ENCODE results near the gene POGK.
A peak's percentile ranks its signal among the peaks of the same experiment; 100 is the strongest.
"Not testable (repeated sequence)": the region's sequence is repeated elsewhere in the genome, so short reads cannot be mapped to it uniquely, and the experiment has no call there.

POGK gene, protein sequence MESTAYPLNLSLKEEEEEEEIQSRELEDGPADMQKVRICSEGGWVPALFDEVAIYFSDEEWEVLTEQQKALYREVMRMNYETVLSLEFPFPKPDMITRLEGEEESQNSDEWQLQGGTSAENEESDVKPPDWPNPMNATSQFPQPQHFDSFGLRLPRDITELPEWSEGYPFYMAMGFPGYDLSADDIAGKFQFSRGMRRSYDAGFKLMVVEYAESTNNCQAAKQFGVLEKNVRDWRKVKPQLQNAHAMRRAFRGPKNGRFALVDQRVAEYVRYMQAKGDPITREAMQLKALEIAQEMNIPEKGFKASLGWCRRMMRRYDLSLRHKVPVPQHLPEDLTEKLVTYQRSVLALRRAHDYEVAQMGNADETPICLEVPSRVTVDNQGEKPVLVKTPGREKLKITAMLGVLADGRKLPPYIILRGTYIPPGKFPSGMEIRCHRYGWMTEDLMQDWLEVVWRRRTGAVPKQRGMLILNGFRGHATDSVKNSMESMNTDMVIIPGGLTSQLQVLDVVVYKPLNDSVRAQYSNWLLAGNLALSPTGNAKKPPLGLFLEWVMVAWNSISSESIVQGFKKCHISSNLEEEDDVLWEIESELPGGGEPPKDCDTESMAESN

DNA sequence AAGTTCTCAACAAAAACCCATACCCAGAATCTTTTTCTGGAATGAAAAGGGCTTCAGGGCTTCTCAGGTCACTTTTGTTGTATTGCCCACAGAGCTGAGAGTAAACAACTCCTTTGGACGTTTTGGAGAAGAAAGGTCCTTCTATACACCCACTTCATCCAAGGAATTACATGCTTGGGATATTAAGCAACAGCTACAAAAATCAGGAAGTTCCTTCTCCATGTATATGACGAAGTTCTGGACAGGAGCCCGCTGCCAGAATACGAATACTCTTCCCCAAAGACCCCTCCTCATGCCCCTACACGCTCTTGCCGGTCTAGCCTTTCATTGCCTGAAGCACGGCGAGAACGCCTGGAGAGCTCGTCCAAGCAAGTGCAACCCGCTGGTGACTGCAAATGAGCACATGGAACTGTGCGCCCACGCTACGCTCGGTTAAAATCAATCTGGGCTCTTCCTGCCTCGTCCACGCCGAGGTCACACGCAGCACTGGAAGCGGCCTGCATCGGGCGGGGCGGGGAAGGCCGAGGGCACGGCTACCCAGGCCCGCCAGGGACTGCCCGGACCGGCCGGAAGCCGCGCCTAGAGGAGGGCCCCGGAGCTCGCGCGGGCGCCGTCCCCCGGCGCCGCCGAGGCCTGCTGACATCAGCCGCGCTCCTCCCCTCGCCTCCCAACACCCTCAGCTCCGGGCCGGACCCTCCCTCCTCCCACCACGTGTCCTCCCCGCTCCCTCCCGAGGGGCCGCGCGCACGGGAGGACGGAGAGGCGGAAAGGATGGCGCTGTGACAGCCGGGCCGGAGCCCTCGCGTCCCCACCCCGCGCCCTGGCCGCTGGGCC lies at the start of gene POGK:
POGK (plus strand) TSS at position 710 of the 834 bp plus-strand sequence. CDS start 1,482 bp downstream, outside the sequence.
- DNase-seq (ENCODE audit: low read depth, low spot score), result peak; percentile 55

DNA sequence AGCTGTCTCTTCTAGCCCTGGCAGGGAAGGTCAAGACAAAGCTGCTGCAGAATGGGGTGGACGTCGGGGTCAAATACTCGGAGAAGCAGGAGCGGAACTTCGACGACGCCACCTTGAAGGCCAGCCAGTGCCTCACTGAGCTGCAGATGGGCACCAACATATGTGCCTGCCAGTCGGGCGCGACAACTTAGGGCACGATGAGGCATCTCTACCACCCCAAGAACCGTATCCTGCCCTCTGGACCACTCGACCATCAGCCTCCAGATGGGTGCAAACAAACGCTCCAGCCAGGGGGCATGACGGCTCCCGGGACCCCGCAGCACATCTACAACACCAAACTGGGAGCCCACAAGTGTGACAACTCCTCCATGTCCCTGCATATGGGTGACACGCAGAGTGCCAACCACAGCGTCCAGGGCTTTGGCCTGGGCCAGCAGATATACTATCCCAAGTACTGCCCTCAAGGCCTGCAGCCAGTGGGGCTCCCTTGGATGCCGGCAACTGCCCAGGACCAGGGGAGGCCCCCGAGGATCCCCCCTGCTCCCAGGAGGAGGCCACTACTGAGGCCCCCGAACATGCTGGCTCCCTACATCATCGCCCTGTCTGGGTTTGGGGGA lies 42.5 kb upstream of the POGK start:
- no peak for DNase-seq (ENCODE audit: low read depth, low spot score)

DNA sequence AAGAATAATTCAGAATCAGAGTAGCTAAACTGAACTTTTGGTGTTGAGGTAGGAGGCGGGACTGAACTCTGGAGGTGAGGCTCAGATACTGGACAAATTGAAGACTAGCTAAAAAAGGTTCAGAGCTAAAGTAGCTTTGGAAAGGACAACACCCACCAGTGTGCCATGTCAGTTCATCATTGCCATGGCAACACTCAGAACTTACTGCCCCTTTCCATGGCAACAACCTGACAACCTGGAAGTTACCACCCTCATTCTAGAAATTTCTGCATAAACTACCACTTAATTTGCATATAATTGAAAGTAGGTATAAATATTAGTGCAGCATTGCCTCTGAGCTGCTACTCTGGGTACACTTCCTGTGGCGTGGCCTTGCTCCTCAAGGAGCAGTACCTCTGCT lies 30.3 kb upstream of the POGK start:
- no peak for DNase-seq (ENCODE audit: low read depth, low spot score)

DNA sequence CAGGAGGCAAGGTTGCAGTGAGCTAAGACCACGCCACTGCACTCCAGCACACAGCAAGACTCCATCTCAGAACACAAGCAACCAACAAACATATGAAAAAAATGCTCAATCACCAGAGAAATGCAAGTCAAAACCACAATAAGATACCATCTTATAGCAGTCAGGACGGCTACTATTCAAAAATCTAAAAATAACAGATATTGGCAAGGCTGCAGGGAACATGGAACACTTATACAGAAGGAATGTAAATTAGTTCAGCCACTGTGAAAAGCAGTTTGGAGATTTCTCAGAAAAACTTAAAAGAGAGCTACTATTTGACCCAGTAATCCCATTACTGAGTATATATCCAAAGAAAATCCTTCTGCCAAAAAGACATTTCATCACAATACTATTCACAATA lies 27.6 kb upstream of the POGK start:
- no peak for DNase-seq (ENCODE audit: low read depth, low spot score)

DNA sequence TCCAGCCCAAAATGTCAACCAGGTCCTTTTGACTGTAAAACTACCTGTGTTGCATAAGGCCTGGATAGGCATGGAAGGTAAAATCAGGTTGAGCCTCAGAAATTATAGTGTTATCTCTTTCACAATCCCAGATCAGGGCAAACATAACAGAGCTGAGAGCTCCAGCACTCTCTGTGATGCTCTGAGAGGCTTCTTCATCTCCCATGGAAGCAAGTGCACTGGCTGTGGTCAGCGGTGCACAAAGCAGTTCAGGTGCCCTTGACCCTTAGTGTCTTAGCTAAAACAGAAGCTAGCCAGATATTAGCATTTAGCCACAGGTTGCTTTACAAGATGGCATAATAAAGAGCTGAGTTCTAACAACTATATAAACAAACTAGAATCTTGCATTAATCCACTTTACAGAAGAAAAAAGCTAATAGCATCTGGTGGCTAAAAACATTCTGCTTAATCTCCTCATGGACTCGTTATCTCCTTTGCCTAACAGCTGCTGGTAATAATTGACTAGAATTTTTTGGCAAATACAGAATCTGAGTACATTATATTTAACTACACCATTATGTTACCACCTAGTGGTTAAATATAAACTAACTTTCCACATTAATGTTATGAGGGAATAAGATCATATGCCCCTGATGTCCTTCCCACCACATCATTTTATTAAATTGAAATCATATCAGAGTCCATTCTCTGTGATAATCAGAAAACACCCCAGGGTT lies 25.6 kb upstream of the POGK start:
- no peak for DNase-seq (ENCODE audit: low read depth, low spot score)

DNA sequence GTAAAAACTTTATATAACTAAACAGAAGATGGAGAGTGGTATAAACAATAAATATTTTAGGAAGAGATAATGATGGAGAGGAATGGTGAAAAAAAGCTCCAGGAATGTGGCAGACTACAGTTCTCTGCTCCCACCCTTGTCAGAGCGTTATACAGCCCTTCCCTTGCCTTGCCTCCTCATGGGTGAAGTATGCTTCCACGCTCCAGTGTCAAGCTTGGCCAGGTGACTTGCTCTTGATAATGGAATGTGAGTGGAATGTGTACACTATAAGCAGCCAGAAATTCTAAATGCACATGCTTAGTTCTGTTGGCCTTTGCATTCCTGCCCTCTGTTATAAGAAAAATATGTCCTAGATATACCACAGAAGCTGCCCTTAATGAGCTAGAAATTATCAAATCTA lies 24.7 kb upstream of the POGK start:
- DNase-seq (ENCODE audit: low read depth, low spot score), result no peak

DNA sequence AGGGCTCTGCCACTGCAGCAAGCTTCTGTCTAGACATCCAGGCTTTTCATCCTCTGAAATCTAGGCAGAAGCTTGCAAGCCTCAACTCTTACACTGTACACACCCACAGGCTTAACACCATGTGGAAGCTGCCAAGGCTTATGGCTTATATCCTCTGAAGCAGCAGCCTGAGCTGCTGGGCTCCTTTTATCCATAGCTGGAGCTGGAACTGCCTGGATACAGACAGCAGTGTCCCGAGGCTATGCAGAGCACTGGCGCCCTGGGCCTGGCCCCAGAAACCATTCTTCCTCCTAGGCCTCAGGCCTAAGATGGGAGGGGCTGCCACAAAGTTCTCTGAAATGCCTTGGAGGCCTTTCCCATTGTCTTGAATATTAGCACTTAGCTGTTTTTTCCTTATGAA lies 19.3 kb upstream of the POGK start:
- DNase-seq (ENCODE audit: low read depth, low spot score), result no peak

DNA sequence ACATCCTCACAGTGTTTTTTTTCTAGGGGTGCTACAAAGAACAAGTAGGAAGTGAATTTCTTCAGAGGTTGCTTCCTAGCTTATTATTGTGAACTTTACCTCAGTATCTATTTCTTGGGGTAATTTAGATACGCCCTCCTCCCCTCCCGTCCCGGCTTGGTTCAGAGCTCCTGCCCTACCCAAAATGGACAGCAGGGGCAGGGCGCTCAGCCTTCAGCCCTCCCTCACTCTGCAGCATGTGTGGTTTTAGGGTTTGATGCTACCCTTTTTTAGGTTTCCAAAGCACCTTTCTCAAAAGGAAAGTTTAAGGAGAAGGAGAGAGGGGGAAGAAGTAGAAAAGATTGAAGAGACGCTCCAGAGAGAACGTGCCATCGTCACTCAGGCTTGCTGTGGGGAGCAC lies 16.9 kb upstream of the POGK start:
- DNase-seq (ENCODE audit: low read depth, low spot score), result no peak

DNA sequence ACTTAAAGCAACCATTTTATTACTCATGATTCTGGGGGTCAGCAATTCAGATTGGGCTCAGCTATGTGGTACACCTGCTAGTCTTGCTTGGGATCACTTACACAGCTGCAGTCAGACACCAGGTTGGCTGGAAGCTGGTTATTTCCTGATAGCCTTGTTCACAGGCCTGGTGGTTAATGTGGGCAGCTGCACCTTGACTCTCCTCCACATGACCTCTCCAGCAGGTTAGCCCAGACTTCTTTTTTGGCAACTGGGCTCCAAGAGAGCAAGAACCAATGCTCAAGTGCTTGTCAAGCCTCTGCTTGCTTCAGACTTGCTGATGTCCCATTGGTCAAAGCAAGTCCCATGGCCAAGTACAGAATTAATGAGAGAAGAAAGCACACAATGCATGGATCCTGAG lies 11.8 kb upstream of the POGK start:
- DNase-seq (ENCODE audit: low read depth, low spot score), result no peak

DNA sequence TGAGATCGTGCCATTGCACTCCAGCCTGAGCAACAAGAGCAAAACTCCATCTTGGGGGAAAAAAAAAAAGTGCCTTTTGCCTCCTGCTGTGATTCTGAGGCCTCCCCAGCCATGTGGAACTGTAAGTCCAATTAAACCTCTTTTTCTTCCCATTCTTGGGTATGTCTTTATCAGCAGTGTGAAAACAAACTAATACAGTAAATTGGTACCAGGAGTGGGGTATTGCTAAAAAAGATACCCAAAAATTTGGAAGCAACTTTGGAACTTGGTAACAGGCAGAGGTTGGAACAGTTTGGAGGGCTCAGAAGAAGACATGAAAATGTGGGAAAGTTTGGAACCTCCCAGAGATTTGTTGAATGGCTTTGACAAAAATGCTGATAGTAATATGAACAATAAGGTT lies 9.5 kb upstream of the POGK start:
- not testable (repeated sequence) for DNase-seq (ENCODE audit: low read depth, low spot score)

DNA sequence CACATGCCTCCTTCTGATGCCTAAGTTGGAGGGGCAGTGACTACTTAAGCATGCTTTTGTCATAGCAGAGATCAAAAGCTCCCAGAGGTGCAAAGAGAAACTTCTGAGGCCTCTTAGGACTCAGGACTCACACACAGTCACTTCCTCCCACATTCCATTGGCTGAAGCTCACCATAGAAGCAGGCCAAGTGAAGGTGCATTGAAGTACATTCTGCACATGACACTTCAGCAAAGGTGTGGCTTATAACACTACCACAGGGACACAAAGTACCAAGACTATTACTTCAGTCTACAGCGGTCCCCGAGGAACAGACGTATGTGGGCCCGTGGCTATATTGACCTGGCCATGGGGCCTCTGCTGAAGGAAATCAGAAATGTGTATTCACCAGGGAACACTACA lies 2.5 kb upstream of the POGK start:
- no peak for DNase-seq (ENCODE audit: low read depth, low spot score)

DNA sequence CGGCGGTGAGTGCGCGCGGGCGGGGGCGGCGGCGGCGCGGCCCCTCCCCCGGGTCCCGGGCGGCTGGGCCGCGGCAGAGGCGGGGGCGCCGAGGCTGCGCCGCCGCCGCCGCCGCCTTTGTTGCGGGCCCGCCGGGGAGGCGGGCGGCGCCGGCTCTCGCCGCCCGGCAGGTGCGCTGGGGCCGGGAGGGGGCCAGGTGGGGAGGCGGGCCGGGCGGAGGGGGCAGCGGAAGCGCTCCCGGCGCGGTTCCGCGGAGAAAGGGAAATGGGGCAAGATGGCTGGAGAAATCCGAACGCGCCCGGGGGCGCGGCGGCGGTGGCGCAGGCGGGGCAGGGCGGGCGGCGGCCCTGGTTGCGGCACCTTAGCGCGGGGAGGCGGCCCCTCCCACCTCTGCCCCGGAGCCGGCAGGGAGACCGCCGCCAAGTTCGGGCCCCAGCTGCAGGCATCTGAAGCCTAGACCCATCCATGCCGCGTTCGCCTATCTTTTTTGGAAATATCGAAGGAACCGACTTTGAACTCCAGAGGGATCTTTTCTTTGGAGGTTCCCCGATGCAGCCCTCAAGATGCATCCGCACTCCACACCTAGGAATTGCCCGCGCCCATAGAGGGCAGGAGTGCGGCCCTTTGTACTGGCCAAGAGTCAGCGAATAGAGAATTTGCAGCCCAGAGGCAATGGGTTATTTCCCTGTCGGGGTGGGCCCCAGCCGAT lies 479 bp downstream of the POGK start:
- DNase-seq (ENCODE audit: low read depth, low spot score), result peak; percentile 14

DNA sequence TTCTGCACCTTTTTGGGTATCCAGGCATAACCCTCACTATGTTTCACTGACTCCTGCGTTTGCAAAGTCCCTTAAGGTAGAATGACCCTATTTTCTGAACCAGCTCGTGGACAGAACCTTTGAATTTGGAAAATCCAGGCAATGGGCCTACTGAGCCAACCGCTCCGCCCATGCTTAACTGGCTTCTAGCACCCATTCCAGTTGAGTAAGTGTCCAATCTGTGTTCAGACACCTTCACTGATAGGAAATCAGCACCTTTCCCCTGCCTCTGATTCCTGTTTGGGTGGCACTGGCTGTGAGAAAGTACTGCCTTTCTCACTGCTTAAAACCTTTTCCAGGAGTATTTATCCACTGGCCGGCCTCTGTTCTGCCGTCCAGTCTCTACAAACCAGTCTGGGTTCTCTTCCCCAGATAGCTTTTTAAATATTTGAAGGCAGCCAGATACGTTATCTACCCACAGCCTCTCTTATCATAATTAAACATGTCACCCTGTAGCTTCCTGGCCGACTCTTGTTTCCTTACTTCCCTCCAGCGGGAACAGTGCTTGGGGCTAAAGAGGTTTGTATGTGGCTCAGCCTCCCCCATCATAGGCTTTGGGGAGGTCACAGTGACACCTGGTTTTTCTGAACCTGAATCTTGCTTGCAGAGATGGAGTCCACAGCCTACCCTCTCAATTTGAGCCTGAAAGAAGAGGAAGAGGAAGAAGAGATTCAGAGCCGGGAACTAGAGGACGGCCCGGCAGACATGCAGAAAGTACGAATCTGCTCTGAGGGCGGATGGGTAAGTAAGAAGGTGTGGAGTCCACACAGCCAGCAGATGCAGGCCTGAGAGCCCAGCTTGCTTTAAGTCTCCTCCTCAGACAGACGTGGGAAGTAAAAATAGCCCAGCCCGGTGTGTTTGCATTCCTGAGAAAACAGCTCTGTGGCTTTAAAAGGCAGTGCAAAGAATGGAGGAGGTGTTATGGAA lies 1.3 kb downstream of the POGK start:
- no peak for DNase-seq (ENCODE audit: low read depth, low spot score)

DNA sequence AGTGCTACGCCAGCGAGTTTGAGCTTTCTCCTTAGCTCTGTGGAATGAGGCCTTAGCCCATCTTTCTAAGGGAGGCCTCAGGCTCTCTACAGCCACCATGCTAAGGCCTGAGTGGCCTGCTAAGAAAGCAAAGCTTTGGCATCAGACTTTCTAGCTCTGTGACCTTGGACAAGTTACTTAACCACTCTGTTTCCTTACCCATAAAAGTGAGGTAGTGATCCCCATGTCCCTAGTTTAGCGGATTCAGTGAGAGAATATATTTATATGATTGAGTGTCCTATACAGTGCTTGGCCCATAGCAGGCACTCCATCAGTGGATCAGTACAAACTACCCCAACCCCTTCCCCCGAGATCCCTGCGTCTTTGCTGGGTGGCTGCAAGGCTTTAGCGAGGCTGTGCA lies 4.0 kb downstream of the POGK start:
- no peak for DNase-seq (ENCODE audit: low read depth, low spot score)

DNA sequence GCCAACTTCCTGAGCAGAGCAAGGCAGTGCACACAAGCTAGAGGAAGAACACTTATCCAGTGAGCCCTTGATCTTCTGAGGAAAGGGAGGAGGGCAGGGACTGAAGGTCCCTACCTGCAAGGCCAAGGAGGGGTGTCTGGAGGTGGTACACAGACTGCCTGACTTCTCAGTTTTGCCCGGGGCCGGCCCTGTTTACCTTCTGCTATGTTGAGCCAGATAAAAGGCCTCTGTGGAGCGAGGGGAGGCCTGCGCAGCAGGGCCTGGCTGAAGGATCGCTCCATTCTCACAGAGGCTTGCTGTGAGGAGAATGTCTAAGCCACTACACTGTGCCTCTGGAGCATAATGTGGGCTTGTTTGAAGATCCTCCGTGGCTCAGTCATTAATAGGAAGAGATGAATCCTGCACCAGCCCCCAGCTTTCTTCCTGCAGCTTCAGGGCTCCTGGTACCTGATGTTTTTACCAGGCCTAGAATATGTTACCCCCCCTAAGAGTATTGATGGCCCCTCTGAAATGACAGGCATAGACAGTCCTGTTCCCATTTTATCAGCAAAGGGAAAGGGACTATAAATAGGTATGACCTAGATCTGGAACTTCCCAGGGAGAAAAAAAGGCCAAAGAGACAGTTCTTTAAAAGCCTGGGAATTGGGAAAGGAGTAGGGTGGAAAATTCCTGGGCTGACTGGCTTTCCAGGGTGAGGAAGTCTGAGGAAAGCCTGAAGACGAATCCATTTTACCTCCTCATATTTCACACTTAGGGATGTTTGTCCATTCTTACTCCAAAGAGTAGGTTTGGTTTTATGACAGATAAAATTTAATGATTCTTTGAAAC lies 4.7 kb downstream of the POGK start:
- no peak for DNase-seq (ENCODE audit: low read depth, low spot score)

DNA sequence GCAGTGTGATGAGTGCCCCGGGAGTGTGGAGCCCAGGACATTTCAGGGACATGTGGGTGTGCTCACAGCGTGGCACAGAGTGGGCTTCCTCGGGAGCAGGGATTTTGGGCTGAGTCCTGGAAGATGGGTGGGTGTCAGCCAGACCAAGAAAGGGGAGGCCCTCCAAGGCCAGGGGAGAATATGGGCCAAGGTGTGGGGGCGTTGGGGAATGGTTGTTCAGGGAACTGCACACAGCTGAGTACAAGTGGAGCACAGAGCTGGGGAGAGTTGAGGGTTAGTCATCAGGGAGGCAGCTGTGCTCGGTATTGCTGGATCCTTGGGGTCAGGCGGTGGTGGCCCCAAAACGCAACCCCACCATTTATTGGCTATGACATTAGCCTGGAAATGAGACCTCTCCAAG lies 5.5 kb downstream of the POGK start:
- DNase-seq (ENCODE audit: low read depth, low spot score), result no peak

DNA sequence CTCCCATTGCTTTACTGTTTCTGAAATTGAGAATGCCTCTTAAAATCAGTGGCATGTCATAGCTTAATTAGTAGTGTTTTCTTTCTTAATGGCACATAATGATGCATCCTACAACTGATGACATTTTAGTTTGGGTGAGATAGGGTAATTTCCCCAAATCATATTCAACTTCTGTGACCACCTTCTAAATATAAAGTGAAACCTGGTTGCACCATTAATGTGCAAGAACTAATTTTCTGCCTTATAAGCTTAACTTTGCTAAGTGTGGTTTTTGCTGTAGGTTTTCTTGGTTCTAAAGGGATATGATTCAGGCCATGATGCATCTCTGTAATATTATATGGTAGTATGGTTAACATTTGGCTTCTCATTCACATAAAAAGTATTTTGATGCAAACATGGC lies 8.9 kb downstream of the POGK start:
- no peak for DNase-seq (ENCODE audit: low read depth, low spot score)

DNA sequence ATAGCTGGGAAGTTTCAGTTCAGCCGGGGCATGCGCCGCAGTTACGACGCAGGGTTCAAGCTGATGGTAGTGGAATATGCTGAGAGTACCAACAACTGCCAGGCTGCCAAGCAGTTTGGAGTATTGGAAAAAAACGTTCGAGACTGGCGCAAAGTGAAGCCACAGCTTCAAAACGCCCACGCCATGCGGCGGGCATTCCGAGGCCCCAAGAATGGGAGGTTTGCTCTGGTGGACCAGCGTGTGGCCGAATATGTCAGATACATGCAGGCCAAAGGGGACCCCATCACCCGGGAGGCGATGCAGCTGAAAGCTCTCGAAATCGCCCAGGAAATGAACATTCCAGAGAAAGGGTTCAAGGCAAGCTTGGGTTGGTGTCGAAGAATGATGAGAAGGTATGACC lies 9.9 kb downstream of the POGK start:
- no peak for DNase-seq (ENCODE audit: low read depth, low spot score)

DNA sequence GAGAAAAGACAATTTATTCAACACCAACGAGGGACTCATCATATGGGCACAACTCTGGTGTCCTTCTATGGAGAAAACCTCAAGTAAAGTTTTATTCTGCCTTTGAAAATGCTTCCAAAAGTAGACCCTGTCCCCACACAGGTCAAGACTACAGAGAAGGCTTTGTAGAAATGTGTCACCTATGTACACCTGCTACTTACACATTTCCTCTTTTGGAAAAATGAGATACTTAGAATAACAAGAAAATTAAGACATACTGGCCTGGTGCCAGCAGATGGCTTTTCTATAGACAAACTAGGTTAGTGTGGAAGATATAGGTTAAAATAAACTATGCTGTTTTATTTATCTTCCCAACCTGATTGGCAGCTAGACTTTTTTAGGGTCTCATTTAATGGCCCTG lies 13.6 kb downstream of the POGK start:
- no peak for DNase-seq (ENCODE audit: low read depth, low spot score)
